Esophagus muscularis mucosa (tissue), 3 donors: Measurements from ENCODE around the gene ERMAP.

Experiments
- EP300 ChIP-seq: sonication (generic); formaldehyde crosslinking; IDR thresholded peaks from one replicate; pipeline ENCODE4 v1.6.1; 2017; ENCODE audit warnings: antibody characterized with exemption
- TF ChIP-seq, protein P1 (sequence below), 3 experiments: fragments of 200-600 bp in 2 of 3; fragments of 450-650 bp in 1 of 3; sonication (generic) in 2 of 3; IDR thresholded peaks; one replicate each; pipeline ENCODE4 v1.5.1; 2017 to 2019; ENCODE audit warnings: antibody characterized with exemption in 3 of 3, mild to moderate bottlenecking in 2 of 3, moderate library complexity in 1 of 3

DNA sequence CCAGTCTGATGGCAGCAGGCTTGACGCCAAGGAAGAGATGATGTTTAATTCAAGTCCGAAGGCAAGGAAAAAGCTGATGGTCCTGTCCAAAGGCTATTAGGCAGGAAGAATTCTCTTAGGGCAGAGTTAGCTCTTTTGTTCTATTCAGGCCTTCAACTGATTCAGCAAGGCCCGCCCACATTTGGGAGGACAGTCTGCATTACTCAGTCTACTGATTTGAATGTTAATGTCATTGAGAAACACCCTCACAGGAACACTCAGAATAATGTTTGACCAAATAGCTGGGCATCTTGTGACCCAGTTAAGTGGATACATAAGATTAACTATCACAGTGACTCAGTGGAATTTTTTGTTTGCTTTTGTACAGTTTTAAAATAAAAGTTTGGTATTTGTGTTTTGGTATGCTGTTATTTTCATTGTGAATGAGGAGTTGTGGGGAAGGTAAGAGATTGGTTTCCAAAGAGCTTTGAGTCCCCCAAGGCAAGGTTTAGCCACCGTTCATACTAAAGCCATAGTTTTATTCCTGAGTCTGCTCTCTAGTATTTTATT, 27.7 kb downstream of the ERMAP start:
- TF ChIP-seq, protein P1, sequence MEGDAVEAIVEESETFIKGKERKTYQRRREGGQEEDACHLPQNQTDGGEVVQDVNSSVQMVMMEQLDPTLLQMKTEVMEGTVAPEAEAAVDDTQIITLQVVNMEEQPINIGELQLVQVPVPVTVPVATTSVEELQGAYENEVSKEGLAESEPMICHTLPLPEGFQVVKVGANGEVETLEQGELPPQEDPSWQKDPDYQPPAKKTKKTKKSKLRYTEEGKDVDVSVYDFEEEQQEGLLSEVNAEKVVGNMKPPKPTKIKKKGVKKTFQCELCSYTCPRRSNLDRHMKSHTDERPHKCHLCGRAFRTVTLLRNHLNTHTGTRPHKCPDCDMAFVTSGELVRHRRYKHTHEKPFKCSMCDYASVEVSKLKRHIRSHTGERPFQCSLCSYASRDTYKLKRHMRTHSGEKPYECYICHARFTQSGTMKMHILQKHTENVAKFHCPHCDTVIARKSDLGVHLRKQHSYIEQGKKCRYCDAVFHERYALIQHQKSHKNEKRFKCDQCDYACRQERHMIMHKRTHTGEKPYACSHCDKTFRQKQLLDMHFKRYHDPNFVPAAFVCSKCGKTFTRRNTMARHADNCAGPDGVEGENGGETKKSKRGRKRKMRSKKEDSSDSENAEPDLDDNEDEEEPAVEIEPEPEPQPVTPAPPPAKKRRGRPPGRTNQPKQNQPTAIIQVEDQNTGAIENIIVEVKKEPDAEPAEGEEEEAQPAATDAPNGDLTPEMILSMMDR (IDR thresholded peaks at IDR 0.05) = no peak
- TF ChIP-seq EP300 = no peak
